HG03439 (cell line): Measurements from ENCODE around the gene ATP6V0A1.

Source experiments
- ATAC-seq: cut with Tn5 transposase; IDR thresholded peaks from one replicate; pipeline ENCODE4 v1.9.1; 2021; ENCODE audit warnings: mild to moderate bottlenecking, moderate library complexity; ENCODE audit not compliant: unreplicated experiment

Gene ATP6V0A1

GRCh38 chr17:42518046-42518754, 59.5 kb downstream of the ATP6V0A1 start:
- no peak for ATAC-seq

GRCh38 chr17:42518755-42519545, 60.3 kb downstream of the ATP6V0A1 start:
- ATAC-seq = no peak

GRCh38 chr17:42519546-42520491, 61.1 kb downstream of the ATP6V0A1 start:
- ATAC-seq = no peak

GRCh38 chr17:42520540-42520951, 61.9 kb downstream of the ATP6V0A1 start:
- ATAC-seq = no peak

- no peak for ATAC-seq
These were observed 62.4 kb downstream of the ATP6V0A1 start for GRCh38 chr17:42521036-42521435.

- no peak for ATAC-seq
These were observed 63.1 kb downstream of the ATP6V0A1 start for GRCh38 chr17:42521666-42522262.

- no peak for ATAC-seq
These were observed 63.6 kb downstream of the ATP6V0A1 start for GRCh38 chr17:42522263-42522790.

- ATAC-seq = no peak
These were observed 64.2 kb downstream of the ATP6V0A1 start for GRCh38 chr17:42522798-42523278.

GRCh38 chr17:42525221-42525620, 66.5 kb downstream of the ATP6V0A1 start:
- no peak for ATAC-seq

GRCh38 chr17:42526031-42526444, 67.4 kb downstream of the ATP6V0A1 start:
- ATAC-seq = no peak

- ATAC-seq = no peak
These were observed 69.3 kb downstream of the ATP6V0A1 start for GRCh38 chr17:42527932-42528331.

GRCh38 chr17:42529061-42529460, 70.4 kb downstream of the ATP6V0A1 start:
- no peak for ATAC-seq

GRCh38 chr17:42530952-42531454, 72.3 kb downstream of the ATP6V0A1 start:
- no peak for ATAC-seq

- no peak for ATAC-seq
These were observed 73.0 kb downstream of the ATP6V0A1 start for GRCh38 chr17:42531455-42532354.

- ATAC-seq = peak; percentile 2
These were observed 76.7 kb downstream of the ATP6V0A1 start for GRCh38 chr17:42535155-42536047.

GRCh38 chr17:42536048-42536371, 77.3 kb downstream of the ATP6V0A1 start, which contains the start of gene NAGLU:
TSS of gene NAGLU (plus strand) at chr17:42536241. CDS start at chr17:42536273, 32 bp downstream.
- peak; percentile 82 for ATAC-seq

GRCh38 chr17:42536372-42537155, 77.9 kb downstream of the ATP6V0A1 start:
- peak; percentile 55 for ATAC-seq
